ENCODE data around the gene LBP.

GRCh38 chr20:38336726-38337125, 9.6 kb upstream of the LBP start:
- TF ChIP-seq, protein P1, sequence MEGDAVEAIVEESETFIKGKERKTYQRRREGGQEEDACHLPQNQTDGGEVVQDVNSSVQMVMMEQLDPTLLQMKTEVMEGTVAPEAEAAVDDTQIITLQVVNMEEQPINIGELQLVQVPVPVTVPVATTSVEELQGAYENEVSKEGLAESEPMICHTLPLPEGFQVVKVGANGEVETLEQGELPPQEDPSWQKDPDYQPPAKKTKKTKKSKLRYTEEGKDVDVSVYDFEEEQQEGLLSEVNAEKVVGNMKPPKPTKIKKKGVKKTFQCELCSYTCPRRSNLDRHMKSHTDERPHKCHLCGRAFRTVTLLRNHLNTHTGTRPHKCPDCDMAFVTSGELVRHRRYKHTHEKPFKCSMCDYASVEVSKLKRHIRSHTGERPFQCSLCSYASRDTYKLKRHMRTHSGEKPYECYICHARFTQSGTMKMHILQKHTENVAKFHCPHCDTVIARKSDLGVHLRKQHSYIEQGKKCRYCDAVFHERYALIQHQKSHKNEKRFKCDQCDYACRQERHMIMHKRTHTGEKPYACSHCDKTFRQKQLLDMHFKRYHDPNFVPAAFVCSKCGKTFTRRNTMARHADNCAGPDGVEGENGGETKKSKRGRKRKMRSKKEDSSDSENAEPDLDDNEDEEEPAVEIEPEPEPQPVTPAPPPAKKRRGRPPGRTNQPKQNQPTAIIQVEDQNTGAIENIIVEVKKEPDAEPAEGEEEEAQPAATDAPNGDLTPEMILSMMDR (IDR thresholded peaks at IDR 0.05): no peak
- TF ChIP-seq POLR2A (IDR thresholded peaks at IDR 0.05): no peak
